ENCODE measurements around the gene GRIN1. TPM values are rescaled to one million over a fixed set of nuclear protein-coding genes. Genes with fewer than 3 reads are reported as not detected.

Gene GRIN1
- total RNA-seq, 4 donors from 2014 or later: 0.11 to 0.50 (median 0.19) TPM; not detected in 1

DNA sequence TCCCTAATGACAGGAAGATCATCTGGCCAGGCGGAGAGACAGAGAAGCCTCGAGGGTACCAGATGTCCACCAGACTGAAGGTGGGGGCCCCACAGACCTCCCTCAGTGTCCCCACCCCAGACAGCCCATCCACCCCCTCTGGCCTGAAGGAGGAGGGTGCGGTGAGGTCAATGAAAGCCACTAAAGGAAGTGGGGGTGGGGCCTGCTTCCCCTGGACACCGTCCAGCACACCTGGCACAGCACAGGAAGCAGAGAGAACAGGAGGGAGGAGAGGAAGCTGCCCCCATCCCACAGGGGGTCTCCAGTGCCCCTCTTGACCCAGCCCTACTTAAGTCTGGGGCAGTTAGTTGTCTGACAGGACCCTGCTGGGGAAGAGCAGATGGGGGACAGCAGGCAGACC is 19.7 kb downstream of the GRIN1 start:
- H3K27me3 ChIP-seq: peaks cover 0 to 95% (median 75%) of the 10 kb centered on the region in 4 donors
- no peak overlapping the region for H3K27ac ChIP-seq (replicated peaks in 1 of 4)
- no peak overlapping the region for H3K4me3 ChIP-seq
- DNase-seq (ENCODE audit: extremely low spot score): no peak
- TF ChIP-seq EP300 (IDR thresholded peaks at IDR 0.05) (no peak), POLR2AphosphoS5 (IDR thresholded peaks at IDR 0.05) (no peak), POLR2A (IDR thresholded peaks at IDR 0.05; ENCODE audit: low read depth) (no peak)
- TF ChIP-seq, protein P1, sequence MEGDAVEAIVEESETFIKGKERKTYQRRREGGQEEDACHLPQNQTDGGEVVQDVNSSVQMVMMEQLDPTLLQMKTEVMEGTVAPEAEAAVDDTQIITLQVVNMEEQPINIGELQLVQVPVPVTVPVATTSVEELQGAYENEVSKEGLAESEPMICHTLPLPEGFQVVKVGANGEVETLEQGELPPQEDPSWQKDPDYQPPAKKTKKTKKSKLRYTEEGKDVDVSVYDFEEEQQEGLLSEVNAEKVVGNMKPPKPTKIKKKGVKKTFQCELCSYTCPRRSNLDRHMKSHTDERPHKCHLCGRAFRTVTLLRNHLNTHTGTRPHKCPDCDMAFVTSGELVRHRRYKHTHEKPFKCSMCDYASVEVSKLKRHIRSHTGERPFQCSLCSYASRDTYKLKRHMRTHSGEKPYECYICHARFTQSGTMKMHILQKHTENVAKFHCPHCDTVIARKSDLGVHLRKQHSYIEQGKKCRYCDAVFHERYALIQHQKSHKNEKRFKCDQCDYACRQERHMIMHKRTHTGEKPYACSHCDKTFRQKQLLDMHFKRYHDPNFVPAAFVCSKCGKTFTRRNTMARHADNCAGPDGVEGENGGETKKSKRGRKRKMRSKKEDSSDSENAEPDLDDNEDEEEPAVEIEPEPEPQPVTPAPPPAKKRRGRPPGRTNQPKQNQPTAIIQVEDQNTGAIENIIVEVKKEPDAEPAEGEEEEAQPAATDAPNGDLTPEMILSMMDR (IDR thresholded peaks at IDR 0.05): no peak
- H3K4me1 ChIP-seq: peaks cover 21 to 43% (median 35%) of the 10 kb centered on the region in 4 donors
- H3K9me3 ChIP-seq: no peaks in the 10 kb centered on the region
- 46% methylated on average over 2 of the region's 4 CpGs for WGBS
- intact Hi-C loops (cut with DNase I): no loop called here
- H3K36me3 ChIP-seq: no peaks in the 10 kb centered on the region

DNA sequence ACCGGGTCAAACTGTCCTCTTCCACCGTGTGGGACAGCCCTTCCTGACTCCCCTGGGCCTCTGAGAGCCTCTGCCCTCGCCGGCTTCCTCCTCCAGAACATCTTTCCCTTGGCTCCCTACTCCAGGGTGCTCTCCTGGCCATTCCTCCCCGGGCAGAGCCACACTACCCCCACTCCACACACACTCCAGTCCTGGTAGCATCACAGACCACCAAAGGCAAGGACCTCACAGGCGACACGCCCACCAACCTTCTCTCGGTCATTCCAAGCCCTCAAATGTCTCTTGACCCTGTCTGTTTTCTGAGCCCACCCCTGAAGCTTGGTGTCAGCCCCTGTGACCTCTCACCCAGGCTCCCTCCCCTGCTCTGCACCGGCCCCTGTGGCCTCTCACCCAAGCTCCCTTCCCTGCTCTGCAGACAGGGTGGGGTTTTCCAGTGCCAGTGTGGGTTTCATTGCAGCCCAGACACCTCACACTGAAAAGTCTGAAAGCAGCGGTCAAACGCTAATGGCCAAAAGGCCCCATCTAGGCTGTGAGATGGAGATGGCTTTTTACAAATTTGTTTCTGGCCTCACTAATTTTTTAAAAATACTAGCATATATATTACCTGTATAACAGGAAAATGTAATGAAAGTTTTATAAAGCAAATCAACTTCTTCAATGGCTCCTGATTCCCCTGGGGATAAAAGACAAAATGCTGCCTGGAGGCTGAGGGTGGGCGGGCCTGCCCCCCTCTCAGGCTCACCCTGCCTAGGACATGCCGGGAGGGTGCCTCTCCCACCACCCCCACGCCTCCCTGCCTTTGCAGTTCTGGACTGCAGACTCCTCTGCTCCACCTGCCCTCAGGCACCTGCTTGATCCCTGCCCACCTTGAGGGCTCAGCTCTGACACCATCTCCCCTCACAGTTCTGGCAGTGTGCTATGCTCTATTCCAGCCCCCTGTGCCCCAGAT is 20.4 kb downstream of the GRIN1 start:
- TF ChIP-seq EP300 (IDR thresholded peaks at IDR 0.05) (no peak), POLR2AphosphoS5 (IDR thresholded peaks at IDR 0.05) (no peak), POLR2A (IDR thresholded peaks at IDR 0.05; ENCODE audit: low read depth) (no peak)
- TF ChIP-seq, protein P1 (IDR thresholded peaks at IDR 0.05): no peak
- no peak for DNase-seq (ENCODE audit: extremely low spot score)
- Histone ChIP-seq H3K27me3 (peaks cover 0 to 100% (median 83%) of the 10 kb centered on the region in 4 donors), H3K4me3 (no peak overlapping the region), H3K4me1 (peaks cover 21 to 44% (median 36%) of the 10 kb centered on the region in 4 donors), H3K9me3 (no peaks in the 10 kb centered on the region), H3K36me3 (no peaks in the 10 kb centered on the region), H3K27ac (replicated peaks in 1 of 4) (no peak overlapping the region)
- intact Hi-C loops (cut with DNase I): no loop called here
- WGBS: 40% methylated on average over 14 of the region's 14 CpGs

GRCh38 chr9:137160054-137160425 is 21.1 kb downstream of the GRIN1 start:
- WGBS: 63% methylated on average over 14 of the region's 17 CpGs
- H3K27me3 ChIP-seq: peaks cover 0 to 100% (median 89%) of the 10 kb centered on the region in 4 donors
- no peak for DNase-seq (ENCODE audit: extremely low spot score)

DNA sequence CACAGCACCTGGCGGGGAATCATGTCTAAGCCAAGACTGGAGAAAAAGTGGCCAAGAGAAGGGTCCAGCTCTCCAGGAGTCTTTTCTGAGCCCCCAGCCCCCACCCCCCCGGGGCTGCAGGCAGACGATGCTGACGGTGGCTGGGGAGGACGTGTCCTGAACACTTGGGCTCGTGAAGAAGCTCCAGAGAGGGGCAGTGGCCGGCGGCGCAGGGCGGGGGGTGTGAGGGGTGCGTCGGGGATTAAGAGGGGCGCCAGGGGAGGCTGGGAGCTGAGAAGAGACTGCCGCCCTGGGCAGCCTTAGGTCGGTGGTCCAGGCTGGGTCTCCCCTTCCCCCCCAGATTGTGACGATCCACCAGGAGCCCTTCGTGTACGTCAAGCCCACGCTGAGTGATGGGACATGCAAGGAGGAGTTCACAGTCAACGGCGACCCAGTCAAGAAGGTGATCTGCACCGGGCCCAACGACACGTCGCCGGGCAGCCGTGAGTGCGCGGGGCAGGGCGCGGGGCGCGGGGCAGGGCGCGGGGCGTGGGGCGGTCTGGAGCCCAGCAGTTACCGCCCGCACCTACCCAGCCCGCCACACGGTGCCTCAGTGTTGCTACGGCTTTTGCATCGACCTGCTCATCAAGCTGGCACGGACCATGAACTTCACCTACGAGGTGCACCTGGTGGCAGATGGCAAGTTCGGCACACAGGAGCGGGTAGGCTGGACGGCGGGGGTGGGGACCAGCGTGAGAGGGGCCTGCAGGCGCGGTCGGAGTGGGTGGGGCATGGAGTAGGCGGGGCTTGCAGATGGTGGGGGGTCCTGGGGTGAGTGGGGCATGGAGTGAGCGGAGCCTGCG is 22.0 kb downstream of the GRIN1 start:
- Histone ChIP-seq H3K9me3 (no peaks in the 10 kb centered on the region), H3K4me1 (peaks cover 21 to 44% (median 36%) of the 10 kb centered on the region in 4 donors), H3K27me3 (peaks cover 0 to 100% (median 95%) of the 10 kb centered on the region in 4 donors), H3K36me3 (no peaks in the 10 kb centered on the region), H3K4me3 (no peak overlapping the region), H3K27ac (replicated peaks in 1 of 4) (no peak overlapping the region)
- TF ChIP-seq POLR2A (IDR thresholded peaks at IDR 0.05; ENCODE audit: low read depth) (no peak), EP300 (IDR thresholded peaks at IDR 0.05) (no peak), POLR2AphosphoS5 (IDR thresholded peaks at IDR 0.05) (no peak)
- TF ChIP-seq, protein P1 (IDR thresholded peaks at IDR 0.05): no peak
- intact Hi-C loops (cut with DNase I): no loop called here
- no peak for DNase-seq (ENCODE audit: extremely low spot score)
- 35% methylated on average over 23 of the region's 56 CpGs for WGBS

More at GRCh38 chr9:137160054-137160425, 21.1 kb downstream of the GRIN1 start:
- Histone ChIP-seq H3K9me3 (no peaks in the 10 kb centered on the region), H3K36me3 (no peaks in the 10 kb centered on the region), H3K4me3 (no peak overlapping the region), H3K4me1 (peaks cover 21 to 44% (median 36%) of the 10 kb centered on the region in 4 donors), H3K27ac (replicated peaks in 1 of 4) (no peak overlapping the region)
- intact Hi-C loops (cut with DNase I): no loop called here
- TF ChIP-seq POLR2A (IDR thresholded peaks at IDR 0.05; ENCODE audit: low read depth): no peak
- no peak for TF ChIP-seq EP300 (IDR thresholded peaks at IDR 0.05)
- TF ChIP-seq POLR2AphosphoS5 (IDR thresholded peaks at IDR 0.05): no peak
- TF ChIP-seq, protein P1 (IDR thresholded peaks at IDR 0.05): no peak

Measured in esophagus muscularis mucosa (tissue), 4 donors.